ENCODE data around the gene DCC.

GRCh38 chr18:53422896-53423295 is 1082.9 kb downstream of the DCC start:
- no peak for TF ChIP-seq CTCF (IDR thresholded peaks at IDR 0.05)
- no peak for TF ChIP-seq POLR2A (IDR thresholded peaks at IDR 0.05)

All from body of pancreas (tissue), 4 donors.